Measurements from ENCODE around the gene CHML.

Gene CHML

DNA sequence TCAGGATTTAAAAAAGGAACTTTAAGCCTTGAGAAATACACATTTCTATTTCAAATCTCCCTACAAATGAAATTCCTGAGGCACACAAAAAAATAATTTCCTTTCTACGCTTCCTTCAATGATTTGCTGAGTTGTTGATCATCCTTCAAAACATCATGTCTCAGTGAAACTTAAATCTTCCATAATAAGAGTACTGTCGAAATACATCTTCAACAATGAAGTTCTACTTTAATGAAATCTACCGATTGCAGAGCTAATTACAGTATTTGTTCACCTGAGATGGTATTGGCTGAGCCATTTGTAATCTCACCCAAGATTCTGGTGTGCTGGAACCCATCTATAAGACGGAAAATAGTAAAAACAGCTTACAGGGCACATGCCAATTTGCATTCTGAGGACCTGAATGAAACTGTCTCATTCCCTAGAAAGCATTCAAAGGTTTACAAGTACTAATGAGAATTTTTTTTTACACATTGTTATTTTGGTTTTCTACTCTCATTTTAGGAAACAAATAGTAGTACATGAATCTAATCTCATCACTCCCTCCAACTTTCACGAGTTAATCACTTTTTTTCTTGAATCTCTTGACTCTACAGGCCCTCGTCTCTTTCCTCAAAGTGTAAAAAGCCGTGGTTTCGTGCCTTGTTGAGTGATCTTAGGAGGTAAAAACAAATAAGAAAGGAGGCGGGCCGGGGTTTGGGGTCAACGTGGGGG is 1.1 kb downstream of the CHML start:
- TF ChIP-seq, protein P1, sequence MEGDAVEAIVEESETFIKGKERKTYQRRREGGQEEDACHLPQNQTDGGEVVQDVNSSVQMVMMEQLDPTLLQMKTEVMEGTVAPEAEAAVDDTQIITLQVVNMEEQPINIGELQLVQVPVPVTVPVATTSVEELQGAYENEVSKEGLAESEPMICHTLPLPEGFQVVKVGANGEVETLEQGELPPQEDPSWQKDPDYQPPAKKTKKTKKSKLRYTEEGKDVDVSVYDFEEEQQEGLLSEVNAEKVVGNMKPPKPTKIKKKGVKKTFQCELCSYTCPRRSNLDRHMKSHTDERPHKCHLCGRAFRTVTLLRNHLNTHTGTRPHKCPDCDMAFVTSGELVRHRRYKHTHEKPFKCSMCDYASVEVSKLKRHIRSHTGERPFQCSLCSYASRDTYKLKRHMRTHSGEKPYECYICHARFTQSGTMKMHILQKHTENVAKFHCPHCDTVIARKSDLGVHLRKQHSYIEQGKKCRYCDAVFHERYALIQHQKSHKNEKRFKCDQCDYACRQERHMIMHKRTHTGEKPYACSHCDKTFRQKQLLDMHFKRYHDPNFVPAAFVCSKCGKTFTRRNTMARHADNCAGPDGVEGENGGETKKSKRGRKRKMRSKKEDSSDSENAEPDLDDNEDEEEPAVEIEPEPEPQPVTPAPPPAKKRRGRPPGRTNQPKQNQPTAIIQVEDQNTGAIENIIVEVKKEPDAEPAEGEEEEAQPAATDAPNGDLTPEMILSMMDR (IDR thresholded peaks at IDR 0.05; ENCODE audit: low read depth, low read length): no peak
- no peak for DNase-seq (ENCODE audit: extremely low read depth, low read depth)

DNA sequence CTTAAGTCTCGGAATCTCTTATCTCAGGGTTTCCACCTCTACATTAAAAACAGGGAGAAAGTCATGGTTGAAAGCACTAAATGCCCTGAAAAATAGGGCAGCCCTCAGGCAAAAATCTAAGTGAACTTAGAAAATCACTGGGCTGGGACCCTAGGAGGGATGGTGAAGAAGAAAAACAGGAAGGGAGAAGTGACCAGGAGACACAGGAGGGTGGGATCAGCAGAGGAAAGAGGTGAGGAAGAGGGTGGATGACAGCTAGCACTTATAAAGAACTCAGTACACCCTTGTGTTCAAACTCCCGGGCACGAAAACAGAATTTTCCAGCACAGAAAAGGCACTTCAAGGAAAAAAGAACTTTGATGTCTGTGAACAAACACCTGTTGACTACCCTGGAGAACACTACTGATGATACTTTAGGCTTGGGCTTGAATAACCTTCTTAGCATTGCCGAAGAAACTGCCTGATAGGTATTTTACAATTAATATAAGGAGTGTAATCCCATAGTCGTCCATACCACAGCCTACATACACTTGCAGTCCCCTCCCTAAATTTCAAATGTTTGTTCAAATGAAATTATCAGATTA is 2.0 kb downstream of the CHML start:
- TF ChIP-seq, protein P1 (IDR thresholded peaks at IDR 0.05; ENCODE audit: low read depth, low read length): no peak
- DNase-seq (ENCODE audit: extremely low read depth, low read depth): no peak

DNA sequence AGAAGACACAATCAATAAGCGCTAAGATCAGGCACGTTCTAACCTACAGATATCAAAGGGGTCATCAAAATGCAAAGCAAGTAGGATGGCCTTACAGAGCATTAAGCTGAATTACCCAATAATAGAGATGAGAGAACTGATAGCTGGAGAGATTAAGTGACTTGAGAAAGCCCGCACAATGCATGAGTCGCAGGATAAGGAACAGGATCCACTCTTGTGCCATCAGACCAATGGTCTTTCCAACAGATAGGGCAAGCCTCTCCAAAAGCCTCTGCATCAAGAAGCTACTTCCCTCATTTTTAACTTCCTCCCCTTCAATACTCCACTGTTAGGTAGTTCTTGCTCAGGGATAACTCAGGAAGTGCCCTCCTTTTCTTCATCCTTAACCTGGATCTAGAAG is 2.6 kb downstream of the CHML start:
- DNase-seq (ENCODE audit: extremely low read depth, low read depth): no peak
- TF ChIP-seq, protein P1 (IDR thresholded peaks at IDR 0.05; ENCODE audit: low read depth, low read length): no peak

DNA sequence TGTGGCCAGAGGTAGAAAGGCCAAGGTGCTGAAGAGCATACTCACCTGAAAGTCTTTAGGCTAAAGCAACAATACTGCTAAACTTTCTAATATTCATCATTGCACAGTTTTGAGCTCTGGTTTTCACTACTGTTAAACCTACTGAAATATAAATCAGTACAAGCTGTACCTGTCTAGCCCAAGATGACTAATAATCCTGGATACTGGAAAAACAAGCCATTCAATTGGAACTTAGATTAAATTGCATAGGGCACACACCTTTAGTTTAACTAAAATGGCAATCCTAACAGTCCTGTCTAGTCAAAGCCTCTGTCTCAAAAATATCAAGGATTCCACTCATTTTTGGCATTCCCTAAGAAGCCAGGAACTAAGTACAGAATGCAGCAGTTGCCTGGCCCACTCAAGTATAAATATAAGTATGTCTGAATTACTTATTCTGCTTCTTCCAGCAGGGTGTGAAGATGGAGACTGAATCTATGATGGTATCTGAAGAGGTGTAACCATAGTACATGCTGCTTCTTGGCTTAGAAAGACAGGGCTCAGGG is 3.1 kb downstream of the CHML start:
- DNase-seq (ENCODE audit: extremely low read depth, low read depth): no peak
- TF ChIP-seq, protein P1 (IDR thresholded peaks at IDR 0.05; ENCODE audit: low read depth, low read length): no peak

DNA sequence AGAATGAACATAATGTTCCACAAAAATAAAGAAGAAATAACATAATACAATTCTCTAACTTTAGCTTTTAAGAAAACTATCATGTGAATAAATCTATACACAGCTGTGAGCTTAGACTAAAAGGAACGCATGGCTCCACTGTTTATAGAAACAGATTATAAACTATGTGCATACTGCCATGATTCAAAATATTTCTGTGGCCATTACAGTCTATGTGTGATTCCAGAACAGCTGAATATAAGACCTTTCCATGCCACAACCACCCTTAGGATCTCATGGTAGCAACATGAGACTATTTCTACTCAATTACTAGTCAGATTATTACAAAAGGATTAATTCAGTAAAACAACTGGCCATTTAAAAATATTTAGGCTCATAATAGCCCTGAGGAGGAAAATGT is 3.9 kb downstream of the CHML start:
- TF ChIP-seq, protein P1 (IDR thresholded peaks at IDR 0.05; ENCODE audit: low read depth, low read length): no peak
- no peak for DNase-seq (ENCODE audit: extremely low read depth, low read depth)

DNA sequence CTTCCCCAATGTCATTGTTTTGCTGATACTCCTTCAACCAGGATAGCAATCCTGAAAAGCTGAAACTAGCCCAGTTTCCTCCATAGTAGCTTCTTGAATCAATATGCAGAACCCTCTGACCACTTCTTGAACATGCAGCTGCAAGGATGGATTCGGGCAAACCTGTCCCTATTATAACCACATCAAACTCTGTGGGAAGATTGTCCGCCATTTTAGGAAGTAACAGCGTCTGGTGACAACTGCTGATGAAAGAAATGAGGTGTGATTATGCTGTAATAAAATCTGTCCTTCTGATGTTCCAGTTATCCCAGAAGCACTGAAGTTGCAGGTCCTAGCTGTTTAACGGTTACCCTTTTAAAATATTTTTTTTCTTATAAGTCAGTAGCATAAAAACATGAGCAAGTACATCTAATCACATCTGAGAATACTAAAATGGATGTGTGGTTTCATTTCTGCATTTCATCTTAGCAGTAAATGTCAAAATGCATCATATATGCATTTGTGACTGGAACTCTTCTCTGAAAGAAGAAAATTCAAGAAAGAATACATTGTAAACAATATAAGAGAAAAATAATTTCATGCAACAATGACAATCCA is 4.5 kb downstream of the CHML start:
- TF ChIP-seq, protein P1 (IDR thresholded peaks at IDR 0.05; ENCODE audit: low read depth, low read length): no peak

DNA sequence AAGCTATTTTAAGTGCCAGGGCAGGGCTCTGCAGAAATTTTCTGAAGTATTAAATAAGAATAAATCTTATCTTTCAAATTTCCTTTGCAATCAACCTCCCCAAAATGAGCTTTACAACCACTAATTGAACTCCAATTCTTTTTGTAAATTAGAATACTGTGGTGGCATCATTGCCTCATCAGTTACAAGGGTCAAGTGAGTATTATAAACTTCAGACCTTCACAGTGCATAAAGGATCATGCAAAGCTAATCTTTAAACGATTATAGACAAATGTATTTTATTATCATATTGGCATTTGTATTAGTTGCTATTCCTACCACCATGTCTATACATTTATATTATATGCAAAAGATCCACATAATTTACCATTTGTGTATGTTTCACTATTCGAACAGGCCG is 7.2 kb downstream of the CHML start:
- DNase-seq (ENCODE audit: extremely low read depth, low read depth): no peak
- TF ChIP-seq, protein P1 (IDR thresholded peaks at IDR 0.05; ENCODE audit: low read depth, low read length): no peak

More for the DNA sequence above, 4.5 kb downstream of the CHML start:
- DNase-seq (ENCODE audit: extremely low read depth, low read depth): no peak

All from AG09319 (cell line).